Right cardiac atrium (tissue), 5 donors: ENCODE data around the gene NELFCD. TPM values are rescaled to one million over a fixed set of nuclear protein-coding genes. Genes with fewer than 3 reads are reported as not detected.

Experiments used
- ATAC-seq, 2 donors: fragments of 200-7000 bp; cut with Tn5 transposase; one replicate each; pipeline versions ENCODE4 v1.8.0 to v1.9.1; 2020; ENCODE audit warnings: moderate library complexity in 2 of 2, mild to moderate bottlenecking in 1 of 2
- DNase-seq, 3 donors: peaks; one replicate each; pipeline ENCODE4 v3.0.0-alpha.2; 2020
- H3K27ac ChIP-seq: one replicate; pipeline ENCODE4 v1.5.1; 2013; ENCODE audit warnings: mild to moderate bottlenecking, low read length, control low read depth, moderate library complexity
- H3K27me3 ChIP-seq: one replicate; pipeline ENCODE4 v1.6.1; 2013; ENCODE audit not compliant: control insufficient read depth, insufficient read depth
- H3K4me1 ChIP-seq: one replicate; pipeline ENCODE4 v1.6.1; 2013; ENCODE audit warnings: low read length; ENCODE audit not compliant: control insufficient read depth, insufficient read depth
- H3K4me3 ChIP-seq: one replicate; pipeline ENCODE4 v1.5.1; 2013; ENCODE audit warnings: low read length, control low read depth
- H3K9me3 ChIP-seq: one replicate; pipeline ENCODE4 v1.6.1; 2013; ENCODE audit warnings: low read length; ENCODE audit not compliant: control insufficient read depth
- WGBS: extraction: QIAGEN DNeasy Blood & Tissue Kit; methylation state at CpG from one replicate; pipeline ENCODE4 v1.1.7; 2013; 5-methylcytosine and 5-hydroxymethylcytosine counted together
- intact Hi-C, 4 donors: fragments of 100-400 bp; cut with DNase I; formaldehyde crosslinking; loops; one replicate each; pipeline versions ENCODE4 v1.11.0 to v1.14.0; 2022 to 2023
- polyA plus RNA-seq: library from polyadenylated mRNA; stranded (reverse); fragments of 200-250 nt; gene quantifications from one replicate; pipeline ENCODE4 v1.2.3, GENCODE V29; 2013
- total RNA-seq, 4 donors: library from RNA; stranded (reverse); fragmentation: NEBNext Ultra II Directional; extraction: Animal tissue kit (Norgen Biotek cat#: 25700); gene quantifications; one replicate each; pipeline ENCODE4 v1.2.1, GENCODE V29; 2021
- donor health status: healthy with polysubstance abuse.
- donor health status: DM: no; HTN: yes; CAD: no.
- donor health status: DM: no; HTN: no; CAD: no.
- donor health status: DM: no; HTN: yes; CAD: no; lungs with severe emphysema.
- donor health status: DM: yes; HTN: yes; CAD: no.

NELFCD gene
- total and polyA plus RNA-seq, 5 donors: 19.2 to 33.0 (median 26.7) TPM

DNA sequence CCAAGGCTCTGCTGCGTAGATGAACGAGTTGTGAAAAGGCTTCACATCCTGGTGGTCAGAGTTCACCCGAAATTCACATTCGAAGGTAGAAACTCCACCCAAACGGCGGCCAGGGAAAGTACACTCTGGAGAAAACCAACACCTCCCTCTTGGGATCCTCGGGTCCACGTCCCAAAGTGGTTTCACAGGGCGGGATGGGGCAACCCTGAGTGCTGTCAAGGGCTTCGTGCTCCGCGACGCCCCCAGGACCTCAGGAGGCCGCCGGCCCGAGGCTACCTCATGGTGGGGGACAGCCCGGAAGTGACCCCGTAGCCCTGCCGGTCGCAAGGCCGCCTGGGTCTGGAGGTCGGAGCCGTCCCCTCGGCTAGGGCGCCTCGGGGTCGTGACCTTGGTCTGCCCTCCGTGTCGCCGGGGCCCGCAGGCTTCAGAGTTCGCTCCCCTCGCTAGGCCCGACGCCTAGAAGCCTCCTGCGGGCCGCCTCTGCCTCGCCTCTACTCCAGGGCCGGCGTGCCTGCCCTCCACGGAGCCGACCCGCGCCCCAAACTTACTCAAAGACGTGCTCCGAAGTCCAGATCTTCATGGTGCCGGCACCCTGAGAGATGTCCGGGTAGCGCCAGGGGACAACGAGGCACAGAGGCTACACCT is 61.2 kb downstream of the NELFCD start, which contains the start of gene PRELID3B:
TSS of gene PRELID3B (minus strand) at position 636 of the 645 bp plus-strand sequence. CDS start at position 580, 56 bp downstream.
- DNase-seq (peak in 2 of 3 donors; percentile 72 to 75), ATAC-seq (peak; percentile 61)
- no peaks in the 10 kb centered on the region for H3K9me3 ChIP-seq
- H3K4me1 ChIP-seq: peaks cover 3% of the 10 kb centered on the region
- peak within 1 kb of the TSS; percentile 77 for H3K4me3 ChIP-seq
- intact Hi-C loops: loop anchor here in 1 of 4 donors (10.0 kb wide), 1 partner anchor 147 kb away; no protein-coding TSS in a partner anchor
- H3K27me3 ChIP-seq: no peaks in the 10 kb centered on the region
- WGBS: 4% methylated on average over 50 of the region's 50 CpGs
- peak within 1 kb of the TSS; percentile 72 for H3K27ac ChIP-seq

GRCh38 chr20:59042796-59043631 is 62.0 kb downstream of the NELFCD start:
- Histone ChIP-seq H3K27ac (peak overlapping the region; percentile 72), H3K9me3 (no peaks in the 10 kb centered on the region), H3K4me3 (peak overlapping the region; percentile 77), H3K4me1 (peaks cover 3% of the 10 kb centered on the region), H3K27me3 (no peaks in the 10 kb centered on the region)
- intact Hi-C loops: loop anchor here in 1 of 4 donors (10.0 kb wide), 1 partner anchor 148 kb away; no protein-coding TSS in a partner anchor
- WGBS: 15% methylated on average over 66 of the region's 66 CpGs
- DNase-seq (peak; percentile 95 to 98 (median 98)), ATAC-seq (peak; percentile 98 to 99)

DNA sequence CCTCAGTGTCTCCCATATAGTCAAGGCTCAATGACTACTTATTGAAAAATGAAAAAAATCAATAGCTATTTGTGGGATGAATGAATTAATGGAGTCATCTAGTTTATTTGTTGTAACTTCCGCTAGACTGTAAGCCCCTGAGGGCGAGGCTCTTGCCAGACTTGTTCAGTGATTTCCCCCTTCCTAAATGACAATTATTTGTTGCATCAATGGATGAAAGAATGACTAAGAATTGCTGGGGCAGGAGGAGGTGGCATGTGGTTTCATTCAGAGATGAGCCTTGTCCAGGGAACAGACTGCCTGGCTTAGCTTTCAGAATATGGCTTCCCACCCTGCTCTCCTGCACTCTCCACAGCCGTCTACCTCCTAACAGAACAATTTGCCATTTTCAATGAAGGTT is 62.6 kb downstream of the NELFCD start:
- no peak for ATAC-seq
- 80% methylated on average over 3 of the region's 3 CpGs for WGBS

GRCh38 chr20:59044295-59044694 is 63.2 kb downstream of the NELFCD start:
- peaks cover 3% of the 10 kb centered on the region for H3K4me1 ChIP-seq
- H3K9me3 ChIP-seq: no peaks in the 10 kb centered on the region
- intact Hi-C loops: loop anchor here in 1 of 4 donors (10.0 kb wide), 1 partner anchor 149 kb away; no protein-coding TSS in a partner anchor
- no peak for ATAC-seq
- 82% methylated on average over 3 of the region's 3 CpGs for WGBS
- H3K4me3 ChIP-seq: no peak overlapping the region
- no peaks in the 10 kb centered on the region for H3K27me3 ChIP-seq
- no peak overlapping the region for H3K27ac ChIP-seq
- no peak for DNase-seq

More for the DNA sequence above, 62.6 kb downstream of the NELFCD start:
- no peaks in the 10 kb centered on the region for H3K9me3 ChIP-seq
- DNase-seq: no peak
- H3K27ac ChIP-seq: peak overlapping the region; percentile 22
- intact Hi-C loops: loop anchor here in 1 of 4 donors (10.0 kb wide), 1 partner anchor 149 kb away; no protein-coding TSS in a partner anchor
- no peaks in the 10 kb centered on the region for H3K27me3 ChIP-seq
- H3K4me1 ChIP-seq: peaks cover 3% of the 10 kb centered on the region
- H3K4me3 ChIP-seq: no peak overlapping the region

Other genes with a start within 250 kb of the NELFCD start
- under 1 TPM; 0.42 to 0.74 (median 0.50) TPM for gene GNAS-AS1, start 130.4 kb upstream of the NELFCD start, total RNA-seq
- gene GNAS-AS1, start 130.4 kb upstream of the NELFCD start, polyA plus RNA-seq: 0.32 TPM
- 1,000 to 10,000 TPM; 1,230 to 1,665 (median 1,377) TPM for gene GNAS, start 128.5 kb upstream of the NELFCD start, total RNA-seq
- 1,885 TPM for gene GNAS, start 128.5 kb upstream of the NELFCD start, polyA plus RNA-seq
- 100 to 1,000 TPM; 136 to 166 (median 142) TPM for gene CTSZ, start 26.0 kb downstream of the NELFCD start, total RNA-seq
- gene CTSZ, start 26.0 kb downstream of the NELFCD start, polyA plus RNA-seq: 149 TPM
- gene TUBB1, start 38.2 kb downstream of the NELFCD start, total RNA-seq: under 1 TPM in 3 of 4 donors, not detected in 1; 0.11 to 0.17 (median 0.12) TPM
- 0.09 TPM for gene TUBB1, start 38.2 kb downstream of the NELFCD start, polyA plus RNA-seq
- 100 to 1,000 TPM; 109 to 131 (median 121) TPM for gene ATP5F1E, start 51.1 kb downstream of the NELFCD start, total RNA-seq
- gene ATP5F1E, start 51.1 kb downstream of the NELFCD start, polyA plus RNA-seq: 131 TPM
- 10 to 100 TPM; 32.1 to 49.0 (median 41.3) TPM for gene PRELID3B, start 61.5 kb downstream of the NELFCD start, total RNA-seq
- 18.3 TPM for gene PRELID3B, start 61.5 kb downstream of the NELFCD start, polyA plus RNA-seq
- gene ZNF831, start 182.6 kb downstream of the NELFCD start, total RNA-seq: under 1 TPM; 0.06 to 0.18 (median 0.16) TPM
- 0.05 TPM for gene ZNF831, start 182.6 kb downstream of the NELFCD start, polyA plus RNA-seq